HG02943 (cell line): ENCODE data around the gene HES1.
A peak's percentile ranks its signal among the peaks of the same experiment; 100 is the strongest.
"Not testable (repeated sequence)": the region's sequence is repeated elsewhere in the genome, so short reads cannot be mapped to it uniquely, and the experiment has no call there.

Experiments
- ATAC-seq: cut with Tn5 transposase; IDR thresholded peaks from one replicate; pipeline ENCODE4 v1.9.1; 2021; ENCODE audit warnings: mild to moderate bottlenecking, low read depth, moderate library complexity; ENCODE audit not compliant: unreplicated experiment

HES1 gene

GRCh38 chr3:194124193-194124592 lies 11.8 kb upstream of the HES1 start:
- ATAC-seq, result no peak

- ATAC-seq, result no peak
Observed at GRCh38 chr3:194125442-194125841, 10.5 kb upstream of the HES1 start.

GRCh38 chr3:194126790-194127189 lies 9.2 kb upstream of the HES1 start:
- no peak for ATAC-seq

GRCh38 chr3:194128202-194128918 lies 7.6 kb upstream of the HES1 start:
- no peak for ATAC-seq

- not testable (repeated sequence) for ATAC-seq
Observed at GRCh38 chr3:194128919-194129295, 7.0 kb upstream of the HES1 start.

- ATAC-seq, result no peak
Observed at GRCh38 chr3:194129581-194130133, 6.3 kb upstream of the HES1 start.

GRCh38 chr3:194130188-194130587 lies 5.8 kb upstream of the HES1 start:
- no peak for ATAC-seq

GRCh38 chr3:194130807-194131589 lies 5.0 kb upstream of the HES1 start:
- ATAC-seq, result peak; percentile 45

GRCh38 chr3:194132465-194133286 lies 3.3 kb upstream of the HES1 start:
- ATAC-seq, result no peak

- no peak for ATAC-seq
Observed at GRCh38 chr3:194133661-194134230, 2.2 kb upstream of the HES1 start.

- peak; percentile 10 for ATAC-seq
Observed at GRCh38 chr3:194134231-194134756, 1.7 kb upstream of the HES1 start.

GRCh38 chr3:194134757-194135515 lies 1.0 kb upstream of the HES1 start:
- peak; percentile 38 for ATAC-seq

- ATAC-seq, result no peak
Observed at GRCh38 chr3:194135516-194135805, 487 bp upstream of the HES1 start.

- ATAC-seq, result no peak
Observed at GRCh38 chr3:194136519-194137007, 615 bp downstream of the HES1 start.

- no peak for ATAC-seq
Observed at GRCh38 chr3:194137008-194137505, 1.1 kb downstream of the HES1 start.

GRCh38 chr3:194137506-194138474 lies 1.8 kb downstream of the HES1 start:
- peak; percentile 38 for ATAC-seq

GRCh38 chr3:194138732-194139070 lies 2.8 kb downstream of the HES1 start:
- ATAC-seq, result no peak

- no peak for ATAC-seq
Observed at GRCh38 chr3:194139071-194139813, 3.3 kb downstream of the HES1 start.
